H54 (cell line): ENCODE results near the gene DNAH14.

ENCODE experiments used
- DNase-seq: peaks from one replicate; pipeline ENCODE4 v3.0.0; 2011; ENCODE audit warnings: low spot score, mixed read lengths; ENCODE audit not compliant: insufficient read length
- FAIRE-seq: peaks from 3 replicates; lab custom pipeline; 2011; peaks lifted over from hg19 to GRCh38; lab: Jason Lieb, UNC
- POLR2A ChIP-seq: IDR thresholded peaks from 2 replicates; pipeline ENCODE4 v1.6.1; 2011; ENCODE audit warnings: low read depth, mild to moderate bottlenecking, low read length

Gene DNAH14

GRCh38 chr1:225434046-225434445, 504.6 kb downstream of the DNAH14 start:
- FAIRE-seq (no peak), DNase-seq (no peak)
- TF ChIP-seq POLR2A, result no peak

GRCh38 chr1:225435076-225435475, 505.6 kb downstream of the DNAH14 start:
- no peak for TF ChIP-seq POLR2A
- DNase-seq, result no peak
- no peak for FAIRE-seq

DNA sequence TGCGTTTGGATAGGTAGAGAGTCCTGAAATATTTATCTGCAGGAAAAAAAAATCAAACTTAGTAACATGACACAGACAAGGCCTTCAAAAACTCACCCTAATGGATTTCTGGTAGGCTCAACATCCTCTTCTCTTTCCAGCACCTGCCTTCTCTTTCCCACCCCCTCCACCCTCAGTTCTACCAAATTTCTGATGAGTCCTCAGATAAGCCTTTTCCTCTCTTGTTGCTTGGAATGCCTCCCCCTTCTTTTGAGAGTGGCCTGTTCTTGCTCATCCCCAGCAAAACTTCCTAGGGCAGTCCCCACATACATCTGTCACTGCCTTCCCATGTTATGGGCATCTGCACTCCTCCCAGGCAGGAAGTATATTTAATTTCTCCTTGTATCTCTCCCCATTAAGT, 506.0 kb downstream of the DNAH14 start:
- DNase-seq, result no peak
- no peak for FAIRE-seq
- TF ChIP-seq POLR2A, result no peak

DNA sequence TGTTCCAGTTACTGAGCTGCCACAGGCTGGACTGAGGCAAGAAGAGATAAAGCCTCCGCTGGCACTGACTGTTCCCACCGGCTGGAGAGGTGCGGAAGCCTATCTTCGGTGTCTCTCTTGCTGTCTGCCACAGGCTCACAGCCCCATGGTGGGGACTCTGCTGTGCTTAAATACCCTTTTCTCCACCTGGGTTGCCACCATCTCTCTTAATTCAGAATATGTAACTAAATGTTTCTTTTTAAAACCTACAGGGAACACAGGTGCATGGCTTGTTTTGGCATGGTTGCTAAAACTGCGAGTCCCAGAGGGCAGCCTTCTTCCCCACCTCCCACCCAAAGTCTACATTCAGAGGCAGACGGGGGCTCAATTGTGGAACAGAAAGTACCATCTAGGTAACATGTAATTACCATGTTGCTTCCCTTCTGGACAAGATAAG, 506.5 kb downstream of the DNAH14 start:
- no peak for DNase-seq

GRCh38 chr1:225437710-225438437, 508.4 kb downstream of the DNAH14 start:
- DNase-seq (no peak), FAIRE-seq (no peak)
- no peak for TF ChIP-seq POLR2A

More for the DNA sequence above, 506.5 kb downstream of the DNAH14 start:
- TF ChIP-seq POLR2A, result no peak
- FAIRE-seq, result no peak

DNA sequence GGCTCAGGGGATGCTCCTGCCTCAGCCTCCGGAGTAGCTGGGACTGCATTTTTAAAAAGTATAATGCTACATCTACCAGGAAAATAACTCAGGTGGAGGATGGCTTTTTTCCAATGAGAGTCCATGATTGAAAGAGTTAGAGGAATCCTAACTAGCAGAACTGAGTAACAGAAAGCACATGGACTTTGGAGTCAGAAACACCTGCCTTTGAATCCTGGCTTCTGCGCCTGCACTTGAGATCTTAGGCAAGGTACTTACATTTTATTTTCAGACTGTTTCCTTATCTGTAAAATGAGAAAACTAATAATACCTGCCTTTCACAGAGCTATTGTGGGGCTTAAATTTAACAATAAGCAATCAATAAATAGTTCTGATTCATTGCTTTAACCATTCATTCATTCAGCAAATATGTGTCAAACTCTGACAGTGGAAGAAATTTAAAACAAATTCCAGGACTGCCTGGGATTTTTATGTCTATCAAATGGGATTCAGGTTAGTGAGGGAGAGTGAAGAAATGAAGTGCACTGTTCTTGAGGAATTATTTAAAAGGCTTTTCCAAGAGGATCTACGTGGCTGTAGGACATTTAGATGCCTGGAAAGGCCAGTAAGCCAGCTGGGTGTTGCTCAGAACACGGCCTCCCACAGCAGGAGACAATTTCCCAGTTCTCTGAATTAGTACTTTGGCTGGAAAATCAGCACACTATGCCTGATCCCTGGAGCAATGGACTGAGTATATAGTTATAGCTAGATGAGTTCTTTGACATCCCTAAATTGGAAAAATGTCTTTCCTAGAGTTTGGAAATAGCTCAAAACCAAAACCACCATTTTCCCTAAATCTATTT, 511.1 kb downstream of the DNAH14 start:
- no peak for DNase-seq
- TF ChIP-seq POLR2A, result no peak
- FAIRE-seq, result no peak

- FAIRE-seq (no peak), DNase-seq (no peak)
- no peak for TF ChIP-seq POLR2A
Measured at GRCh38 chr1:225441314-225442122, 512.0 kb downstream of the DNAH14 start.

GRCh38 chr1:225442123-225442505, 512.6 kb downstream of the DNAH14 start:
- DNase-seq (no peak), FAIRE-seq (no peak)
- TF ChIP-seq POLR2A, result no peak

DNA sequence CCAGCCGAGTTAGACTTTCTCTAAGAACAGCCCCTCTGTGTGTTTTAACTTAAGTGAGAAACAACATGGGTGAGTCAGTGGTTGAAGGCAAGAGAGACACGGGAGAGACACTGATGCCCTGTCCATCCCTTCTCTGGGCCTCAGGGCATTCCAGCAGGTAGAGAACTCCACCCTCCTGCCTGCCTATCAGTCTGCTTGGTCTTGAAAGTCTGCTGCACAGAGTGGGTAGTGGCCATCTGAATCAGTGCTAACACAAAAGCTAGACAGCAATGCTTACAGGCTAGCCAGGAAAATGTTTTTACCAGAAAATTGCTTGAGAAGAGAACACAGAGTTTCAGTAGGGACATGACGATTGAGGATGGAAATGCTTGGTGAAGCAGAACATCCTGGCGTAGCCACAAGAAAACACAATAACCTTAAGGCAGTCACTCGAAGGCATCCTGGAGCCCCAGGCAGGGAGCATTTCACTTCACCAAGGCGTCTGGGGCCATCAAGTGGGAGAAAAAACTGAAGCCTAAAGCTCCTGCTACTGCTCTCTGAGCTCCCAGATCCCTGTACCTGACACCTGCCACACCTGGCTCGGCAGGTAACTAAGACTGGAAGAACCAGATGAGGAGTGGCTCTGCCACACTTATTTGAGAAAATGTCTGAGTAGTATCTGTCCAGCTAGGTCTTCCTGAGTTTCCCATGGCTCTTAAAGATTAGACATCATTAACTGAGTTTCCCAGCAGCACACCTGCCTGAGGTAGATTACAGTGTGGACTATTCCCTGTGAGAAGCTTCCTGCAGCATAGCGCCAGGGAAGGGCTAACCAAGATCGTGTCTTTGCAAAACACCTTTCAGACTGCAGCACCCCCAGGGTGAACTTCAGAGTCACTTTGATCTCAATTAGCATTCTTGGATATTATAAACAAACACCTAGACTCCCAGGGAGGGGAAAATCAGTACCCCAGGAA, 516.4 kb downstream of the DNAH14 start:
- TF ChIP-seq POLR2A, result no peak
- no peak for FAIRE-seq
- DNase-seq, result no peak

DNA sequence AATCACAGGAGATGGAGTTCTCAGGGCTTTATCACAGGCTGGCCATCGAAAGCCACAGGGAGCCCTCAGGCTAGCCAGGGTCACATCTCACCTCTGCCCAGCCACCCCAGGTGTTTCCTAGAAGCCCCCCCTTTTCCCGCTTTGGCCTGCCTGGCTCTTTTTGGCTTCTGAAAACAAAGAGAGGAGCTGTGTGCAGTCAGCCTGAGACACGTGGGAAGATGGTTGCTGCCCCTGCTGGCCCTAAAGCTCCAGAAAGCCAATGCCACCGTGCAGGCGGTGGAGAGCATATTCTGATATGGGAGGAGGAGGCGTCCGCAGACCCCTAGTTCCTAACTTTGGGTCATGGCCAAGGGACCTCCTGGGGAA, 517.1 kb downstream of the DNAH14 start:
- TF ChIP-seq POLR2A, result no peak
- no peak for FAIRE-seq
- DNase-seq, result no peak

DNA sequence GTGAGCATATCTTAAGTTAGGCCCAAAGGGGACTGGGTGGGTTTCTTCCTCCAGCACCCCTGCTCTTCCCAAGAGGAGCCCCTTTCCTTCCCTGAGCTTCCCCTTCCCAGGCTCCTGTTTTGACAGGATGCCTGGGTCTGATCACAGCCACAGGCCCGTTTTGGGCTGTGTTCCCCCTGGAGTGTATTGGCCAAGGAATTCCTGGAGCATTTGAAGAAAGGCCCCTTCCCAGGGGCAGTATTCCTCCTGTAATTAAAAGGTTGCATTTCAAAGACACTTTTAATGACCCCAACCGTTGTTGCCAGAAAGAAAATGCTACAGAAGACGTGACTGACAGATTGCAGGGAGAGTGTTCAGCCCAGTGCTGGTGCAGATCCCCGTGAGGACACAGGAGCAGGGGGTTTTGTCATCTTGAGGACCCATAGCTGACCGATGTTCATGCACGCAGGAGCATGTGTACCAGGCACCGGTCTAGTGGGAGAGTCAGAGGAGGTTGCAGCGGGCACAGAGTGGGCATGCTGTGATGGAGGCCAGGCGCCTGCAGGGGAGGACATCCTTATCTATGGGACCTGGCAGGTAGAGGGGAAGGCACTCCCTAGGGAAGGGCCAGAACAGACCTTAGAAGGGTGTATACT, 517.6 kb downstream of the DNAH14 start:
- DNase-seq (no peak), FAIRE-seq (no peak)
- no peak for TF ChIP-seq POLR2A

- DNase-seq (no peak), FAIRE-seq (no peak)
- no peak for TF ChIP-seq POLR2A
Measured at GRCh38 chr1:225447650-225448089, 518.2 kb downstream of the DNAH14 start.
